ENCODE measurements around the gene NSFL1C. TPM values are rescaled to one million over a fixed set of nuclear protein-coding genes. Genes with fewer than 3 reads are reported as not detected.

NSFL1C gene
- total RNA-seq, 1 experiment from 2014 or later, result 81.6 TPM

DNA sequence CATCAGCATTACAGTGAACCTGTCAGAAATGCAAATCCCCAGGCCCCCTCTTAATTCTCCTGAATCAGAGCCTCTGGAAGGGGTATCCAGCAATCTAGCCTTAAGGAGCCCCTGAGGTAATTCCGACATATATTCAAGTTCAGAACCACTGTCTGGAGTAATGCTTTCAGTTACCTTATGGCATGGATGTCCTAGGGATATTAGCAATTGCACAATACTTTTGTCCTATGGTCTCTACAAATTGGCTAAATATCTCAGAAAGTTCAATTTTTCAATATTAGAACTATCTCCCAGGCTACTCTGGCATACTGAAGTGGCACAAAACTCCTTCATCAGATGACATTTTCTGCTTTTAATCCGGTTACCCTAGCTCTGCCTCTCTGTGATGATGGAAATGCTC is 6.4 kb downstream of the NSFL1C start:
- no peak for DNase-seq (ENCODE audit: low spot score)

DNA sequence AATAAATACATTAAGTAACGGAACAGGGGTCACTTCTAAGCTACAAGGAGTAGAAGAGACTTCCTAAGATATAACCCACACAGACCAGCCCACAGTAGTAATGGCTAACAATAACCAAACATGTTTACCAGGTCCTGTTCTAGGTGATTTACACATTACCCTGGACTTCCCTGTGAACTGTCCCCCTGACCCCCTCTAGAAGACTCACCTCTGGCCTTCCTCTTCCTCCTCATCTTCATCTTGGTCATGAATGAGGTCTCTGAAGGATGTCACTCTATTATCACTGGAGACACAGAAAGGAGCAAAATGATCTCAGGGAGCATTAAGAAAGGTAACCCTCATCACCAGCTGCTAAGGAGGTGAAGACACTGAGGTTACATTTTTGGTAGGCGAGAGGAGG is 8.7 kb downstream of the NSFL1C start:
- DNase-seq (ENCODE audit: low spot score), result no peak

DNA sequence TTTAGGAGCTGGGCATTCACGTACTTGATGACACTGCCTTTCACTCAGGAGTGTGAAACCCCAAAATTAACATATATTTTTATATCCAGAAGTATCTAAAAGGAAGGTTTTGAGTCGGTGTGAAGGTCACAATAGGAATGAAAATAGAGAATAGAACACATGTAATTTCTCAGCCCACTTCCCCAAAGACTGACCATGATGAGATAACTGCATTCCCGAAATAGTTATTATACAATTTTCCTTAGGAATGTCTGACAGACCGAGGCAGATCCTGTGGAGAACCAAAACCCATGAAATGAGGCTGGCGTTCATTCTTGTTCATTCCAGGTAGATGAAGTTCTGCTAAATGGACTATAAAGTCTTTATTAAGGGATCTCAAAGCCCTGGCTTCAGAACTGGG is 10.3 kb downstream of the NSFL1C start:
- DNase-seq (ENCODE audit: low spot score), result no peak

DNA sequence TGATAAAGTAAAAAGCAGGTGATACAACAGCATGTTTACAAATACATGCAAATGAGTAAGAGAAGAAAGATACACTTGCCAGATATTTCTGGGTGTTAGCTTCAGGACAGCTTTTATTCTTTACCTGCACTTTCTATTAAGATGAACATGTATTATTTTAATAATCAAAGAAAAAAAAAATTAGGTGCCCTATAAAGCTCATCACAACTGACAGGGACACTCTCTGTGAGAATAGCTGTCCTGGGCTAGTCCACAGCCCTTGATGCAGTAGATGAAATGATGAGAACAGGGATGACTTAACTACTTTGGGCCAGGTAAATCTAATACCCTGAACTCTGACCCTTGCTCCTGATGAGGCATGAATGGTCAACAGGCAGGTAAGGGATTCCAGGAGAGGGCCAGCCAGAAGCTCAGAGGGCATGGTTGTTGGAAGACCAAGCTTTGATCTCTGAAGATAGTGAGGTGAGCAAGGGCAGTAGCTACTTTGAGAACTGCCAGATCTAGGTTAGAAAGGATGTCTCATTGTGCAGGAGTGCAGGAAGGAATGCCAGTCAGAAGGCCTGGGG is 15.6 kb downstream of the NSFL1C start:
- DNase-seq (ENCODE audit: low spot score), result no peak

DNA sequence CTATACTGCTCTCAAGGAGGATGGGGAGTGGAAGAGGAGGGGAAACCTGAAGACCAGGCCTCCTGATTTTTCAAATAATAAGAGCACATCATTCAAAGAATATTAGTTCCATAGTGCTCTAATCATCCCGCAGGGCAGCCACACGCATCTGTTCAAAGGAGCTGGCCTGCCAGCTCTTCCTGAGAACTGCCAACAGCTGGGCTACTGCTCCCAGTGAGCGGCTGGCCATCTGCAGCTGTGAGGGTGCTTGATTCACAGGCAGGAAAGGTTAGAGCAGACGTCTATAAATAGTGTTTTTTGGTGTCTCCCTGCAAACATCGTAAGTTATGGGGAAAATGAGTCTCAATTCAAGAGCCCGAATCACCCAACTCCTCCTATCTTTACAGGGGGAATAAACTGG is 17.3 kb downstream of the NSFL1C start:
- no peak for DNase-seq (ENCODE audit: low spot score)

DNA sequence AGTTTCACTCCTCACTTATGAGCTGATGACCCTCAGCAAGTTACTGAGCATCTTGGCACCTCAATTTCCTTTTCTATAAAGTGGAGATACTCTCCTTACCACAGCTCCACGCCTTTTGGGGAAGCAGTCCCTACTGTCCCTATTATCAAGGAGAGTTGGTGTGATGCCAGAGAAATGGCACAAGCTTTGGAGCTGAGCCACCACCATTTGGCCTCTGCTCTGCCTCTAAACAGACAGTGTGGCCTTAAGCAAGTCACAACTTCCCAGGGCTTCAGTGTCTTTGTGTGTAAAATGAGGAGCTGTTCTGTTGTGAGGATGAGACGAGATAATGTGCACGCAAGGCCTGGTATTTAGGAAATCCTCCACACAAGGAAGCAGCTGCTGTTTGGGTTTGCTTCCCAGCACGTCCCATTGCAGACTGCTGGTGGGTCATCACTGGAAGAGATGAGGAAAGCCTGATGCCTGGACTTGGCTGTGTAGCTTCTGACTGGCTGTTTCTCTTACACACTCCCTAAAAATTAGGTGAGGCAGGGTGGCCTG is 18.5 kb downstream of the NSFL1C start:
- DNase-seq (ENCODE audit: low spot score), result no peak

DNA sequence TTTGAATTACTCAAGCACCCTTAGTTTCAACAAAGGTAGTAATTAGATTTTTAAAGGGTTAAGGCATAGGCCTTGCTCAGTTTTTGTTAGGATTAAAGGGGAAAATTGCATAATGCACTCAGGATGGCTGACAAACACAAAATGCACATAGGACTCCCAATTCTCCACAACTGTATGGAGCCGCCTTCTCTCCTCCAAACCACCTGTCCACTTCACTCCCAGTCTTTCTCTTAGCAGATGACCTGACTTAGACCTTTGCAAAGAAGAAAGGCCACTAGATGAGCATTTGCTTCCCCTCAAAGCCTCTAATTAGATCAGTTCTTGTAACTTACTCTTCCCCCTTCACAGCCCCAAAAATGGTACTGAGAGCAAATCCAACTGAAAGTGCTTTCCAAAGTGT is 20.1 kb downstream of the NSFL1C start:
- no peak for DNase-seq (ENCODE audit: low spot score)

DNA sequence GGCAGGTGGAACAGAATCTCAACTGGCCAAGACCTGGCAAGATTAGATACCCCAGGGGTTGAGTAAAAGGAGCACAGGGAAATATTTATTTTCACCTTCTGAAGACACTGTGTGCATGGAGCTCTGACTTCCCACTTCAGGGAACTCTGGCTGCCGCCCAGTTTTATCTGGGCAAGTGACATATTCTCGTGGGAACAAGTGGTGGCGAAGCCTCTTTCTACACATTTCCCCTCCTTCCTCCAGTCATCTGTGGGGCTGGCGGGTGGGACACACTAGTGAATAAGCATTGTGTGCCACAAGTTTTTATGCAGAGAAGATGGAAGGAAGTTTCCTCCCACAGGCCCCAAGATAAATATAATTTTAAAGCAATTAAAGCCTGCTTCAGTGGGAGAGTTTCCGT is 23.6 kb downstream of the NSFL1C start:
- DNase-seq (ENCODE audit: low spot score), result no peak

DNA sequence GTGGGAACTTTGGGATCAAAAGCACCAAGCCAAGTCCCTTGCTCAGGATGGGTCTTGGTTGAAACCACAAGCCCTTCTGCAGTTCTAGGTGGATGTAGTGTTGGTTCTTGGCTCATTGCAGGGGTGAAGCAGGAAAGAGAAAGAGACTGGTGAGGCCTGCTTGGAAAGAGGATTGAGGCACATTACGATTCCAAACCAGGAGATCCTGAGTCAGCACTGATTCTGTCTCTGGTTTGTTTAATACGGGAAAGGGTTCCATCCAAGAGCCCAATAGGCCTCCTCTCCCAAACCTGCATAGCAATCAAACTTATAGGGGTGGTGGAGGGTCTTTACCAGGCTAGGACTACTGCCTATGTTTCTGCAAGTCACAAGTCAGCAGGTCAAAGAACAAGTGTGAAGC is 24.3 kb downstream of the NSFL1C start:
- no peak for DNase-seq (ENCODE audit: low spot score)

DNA sequence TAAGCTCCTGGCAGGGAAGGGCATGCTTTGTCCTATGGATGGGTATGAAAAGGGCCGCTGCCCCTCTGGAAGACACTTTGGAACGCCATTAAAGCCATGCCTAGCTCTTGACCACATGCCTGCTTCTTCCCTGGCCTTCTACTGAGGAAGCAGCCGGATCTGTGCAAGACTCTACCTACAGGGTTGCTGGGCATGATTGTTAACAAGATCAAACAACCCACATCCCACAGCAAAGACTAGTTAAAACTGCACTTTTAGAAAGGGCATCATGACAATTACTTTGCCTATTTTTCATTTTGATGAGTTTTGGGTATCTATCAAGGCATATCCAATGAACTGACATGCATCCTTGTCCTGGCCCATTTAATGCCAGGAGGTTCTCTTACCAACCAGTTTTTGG is 25.5 kb downstream of the NSFL1C start:
- no peak for DNase-seq (ENCODE audit: low spot score)

DNA sequence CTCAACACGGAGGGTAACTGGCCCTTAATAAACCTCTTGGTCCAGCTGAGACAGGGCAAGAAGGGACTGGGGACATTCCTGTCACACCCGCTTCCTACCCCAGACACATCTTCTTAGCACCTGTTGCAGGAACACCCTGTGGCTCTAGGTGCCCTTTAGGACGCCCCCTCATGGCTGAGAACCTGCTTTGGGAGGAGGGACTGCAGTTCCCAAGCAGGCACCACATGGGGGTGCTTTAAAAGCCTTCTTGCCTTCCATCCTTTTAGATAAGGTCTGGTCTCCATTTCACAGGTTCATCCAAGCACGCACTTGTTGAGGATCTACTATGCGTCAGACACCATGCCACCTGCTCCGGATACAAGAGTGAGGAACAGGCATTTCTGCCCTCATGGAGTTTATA is 26.6 kb downstream of the NSFL1C start:
- peak; percentile 19 for DNase-seq (ENCODE audit: low spot score)

DNA sequence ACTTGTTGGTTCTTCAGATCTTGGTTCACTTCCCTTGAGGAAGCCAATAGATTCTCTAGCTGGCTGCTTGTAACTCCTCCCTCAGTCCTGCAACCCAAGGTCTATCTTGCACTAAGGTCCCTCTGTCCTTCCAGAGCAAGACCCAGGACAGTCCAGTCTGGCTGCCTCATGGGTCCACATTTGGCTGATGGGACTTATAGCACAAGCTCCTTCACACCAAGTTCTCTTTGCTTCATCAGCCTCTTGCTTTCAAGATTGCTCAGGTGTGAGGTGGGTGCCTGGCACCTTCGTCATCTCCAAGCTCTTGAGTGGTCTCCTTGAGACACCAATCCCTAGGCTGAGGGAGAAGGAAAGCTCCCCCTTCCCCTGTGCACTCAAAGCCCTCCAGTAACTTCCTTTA is 28.3 kb downstream of the NSFL1C start:
- DNase-seq (ENCODE audit: low spot score), result no peak

DNA sequence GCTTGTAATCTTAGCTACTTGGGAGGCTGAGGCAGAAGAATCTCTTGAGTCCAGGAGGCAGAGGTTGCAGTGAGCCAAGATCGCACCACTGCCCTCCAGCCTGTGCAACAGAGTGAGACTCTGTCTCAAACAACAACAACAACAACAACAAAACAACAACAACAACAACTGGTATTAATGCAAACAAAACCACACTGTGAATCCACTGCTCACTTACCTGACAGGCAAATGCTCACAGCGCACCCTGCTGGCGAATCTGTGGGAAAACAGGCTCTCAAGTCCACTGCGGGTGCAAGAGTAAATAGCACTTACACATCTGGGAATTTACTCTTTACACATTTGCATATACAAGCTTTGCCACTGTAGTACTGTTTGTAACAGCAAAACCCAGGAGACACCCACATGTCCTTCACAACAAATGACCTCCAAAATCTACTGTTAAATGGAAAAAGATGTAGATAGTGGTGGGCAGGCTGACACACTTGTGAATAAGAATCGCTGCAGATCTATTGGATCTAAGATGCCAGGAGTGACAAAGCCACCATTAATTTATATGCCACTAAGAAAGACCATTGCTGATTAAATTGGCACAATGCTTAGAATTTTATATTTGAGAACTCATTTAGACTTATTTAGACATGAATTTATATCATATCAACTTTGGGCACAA is 29.3 kb downstream of the NSFL1C start:
- DNase-seq (ENCODE audit: low spot score), result peak; percentile 72

DNA sequence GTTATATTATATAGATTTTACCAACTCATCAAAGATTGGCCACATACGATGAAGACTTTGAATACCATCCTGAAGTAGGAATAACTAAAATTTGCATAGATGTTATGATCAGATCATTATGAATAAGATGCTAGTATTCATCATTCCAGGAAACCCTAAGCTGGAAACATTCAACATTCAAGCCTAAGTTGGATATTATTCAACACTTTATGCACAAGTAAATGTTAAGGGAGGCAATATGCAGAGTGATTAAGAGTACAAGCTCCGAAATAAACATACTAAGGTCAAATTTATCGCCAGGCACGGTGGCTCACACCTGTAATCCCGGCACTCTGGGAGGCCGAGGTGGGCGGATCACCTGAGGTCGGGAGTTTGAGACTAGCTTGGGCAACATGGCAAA is 30.4 kb downstream of the NSFL1C start:
- DNase-seq (ENCODE audit: low spot score), result no peak

DNA sequence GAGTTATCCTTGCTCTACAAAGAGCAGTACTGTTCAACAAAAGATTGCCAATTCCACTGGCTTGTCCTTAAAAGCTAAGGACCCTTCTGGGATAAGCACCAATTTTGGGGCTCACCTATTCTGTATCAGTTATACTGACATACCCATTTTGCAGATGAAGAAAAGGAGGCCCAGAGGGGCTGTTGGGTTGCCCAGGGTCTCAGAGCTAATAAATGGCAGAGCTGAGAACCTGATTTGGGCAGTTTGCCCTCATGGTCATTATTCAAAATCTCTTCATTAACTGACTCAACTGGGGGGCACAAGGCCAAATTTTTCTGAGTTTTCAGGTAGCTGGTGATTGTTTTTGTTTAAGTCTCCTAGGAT is 31.3 kb downstream of the NSFL1C start:
- DNase-seq (ENCODE audit: low spot score), result no peak

DNA sequence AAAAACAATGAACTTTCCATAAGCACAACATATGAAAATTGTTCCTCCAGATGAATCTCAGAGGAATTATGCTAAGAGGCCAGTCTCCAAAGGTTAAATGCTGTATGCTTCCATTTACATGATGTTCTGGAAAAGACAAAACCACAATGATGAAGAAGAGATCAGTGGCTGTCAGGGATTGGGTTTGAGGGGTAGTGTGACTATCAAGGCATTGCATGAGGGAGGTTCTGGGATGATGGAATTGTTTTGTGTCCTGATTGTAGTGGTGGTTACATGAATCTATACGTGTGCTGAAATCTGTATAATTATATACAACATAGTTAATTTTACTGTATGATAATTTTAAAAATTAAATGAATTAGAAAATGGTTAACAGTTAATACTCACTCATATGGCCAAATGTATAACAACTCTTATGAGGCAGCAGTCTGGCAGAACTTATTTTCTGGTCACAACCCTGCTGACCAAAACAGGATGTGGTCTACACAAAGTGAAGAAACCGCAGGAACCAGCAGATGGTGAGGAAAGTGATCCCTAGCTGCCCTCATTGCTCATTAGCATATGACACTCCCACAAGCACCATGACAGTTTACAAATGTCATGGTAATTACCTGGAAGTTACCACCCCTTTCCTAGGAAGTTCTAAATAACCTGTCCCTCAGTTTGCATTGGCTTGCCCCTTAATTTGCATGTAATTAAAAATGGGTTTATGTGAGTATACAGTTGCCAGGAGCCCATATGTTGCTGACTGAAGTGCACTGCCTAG is 31.9 kb downstream of the NSFL1C start:
- DNase-seq (ENCODE audit: low spot score), result peak; percentile 98

DNA sequence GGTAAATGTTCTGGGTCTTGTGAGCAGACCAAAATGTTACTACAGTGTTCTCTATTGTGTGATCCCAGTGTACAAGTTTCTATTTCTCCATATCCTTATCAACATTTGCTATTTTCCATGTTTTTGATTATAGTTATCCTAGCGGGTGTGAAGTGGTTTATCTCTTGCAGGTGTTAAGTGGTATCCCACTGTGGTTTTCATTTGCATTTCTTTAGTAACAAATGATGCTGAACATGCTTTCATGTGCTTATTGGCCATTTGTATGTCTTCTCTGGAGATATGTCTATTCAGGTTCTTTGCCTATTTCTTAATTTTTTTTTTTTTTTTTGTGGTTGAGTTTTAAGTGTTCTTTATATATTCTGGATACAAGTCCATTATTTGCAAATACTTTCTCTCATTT is 35.5 kb downstream of the NSFL1C start:
- no peak for DNase-seq (ENCODE audit: low spot score)

DNA sequence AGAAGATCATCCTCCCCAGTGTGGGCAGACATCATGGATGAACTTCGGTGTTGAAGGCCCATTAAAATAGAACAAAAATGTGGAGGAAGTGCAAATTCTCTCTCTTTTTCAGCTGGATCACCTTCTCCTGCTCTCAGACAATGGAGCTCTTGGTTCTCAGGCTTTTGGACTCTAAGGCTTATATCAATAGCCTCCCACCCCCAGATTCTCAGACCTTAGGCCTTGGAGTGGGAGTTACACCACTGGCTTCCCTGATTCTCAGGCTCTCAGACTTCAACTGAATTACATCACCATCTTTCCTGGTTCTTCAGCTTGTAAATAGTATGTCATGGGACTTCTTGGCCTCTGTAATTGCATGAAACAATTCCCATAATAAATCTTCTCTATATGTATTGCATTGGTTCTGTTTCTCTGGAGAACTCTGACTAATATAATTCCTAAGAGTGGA is 36.6 kb downstream of the NSFL1C start:
- peak; percentile 34 for DNase-seq (ENCODE audit: low spot score)

DNA sequence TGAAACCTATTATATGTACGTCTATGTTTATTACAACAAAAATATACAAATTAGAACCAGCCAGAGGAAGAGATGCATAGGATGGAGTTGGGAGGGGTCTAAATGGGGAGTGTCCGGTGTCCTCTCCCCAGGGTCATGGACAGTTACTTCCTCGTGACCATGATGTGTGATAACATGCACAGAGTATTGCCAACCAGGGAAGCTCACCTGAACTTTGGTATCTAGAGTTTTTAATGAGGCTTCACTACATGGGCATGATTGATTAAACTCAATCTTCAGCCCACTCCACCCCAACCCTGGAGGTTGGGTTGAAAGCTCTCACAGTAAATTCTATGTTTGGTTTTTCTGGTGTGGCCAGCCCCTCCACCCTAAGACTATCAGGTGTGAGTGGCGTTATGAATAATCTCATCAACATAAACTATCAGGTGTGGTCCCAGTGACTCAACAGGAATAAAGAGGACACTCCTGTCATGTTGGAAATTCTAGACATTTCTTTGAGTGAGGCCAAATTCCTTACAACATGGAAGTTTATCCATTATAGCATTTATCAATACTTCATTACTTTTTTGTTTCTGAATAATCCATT is 37.4 kb downstream of the NSFL1C start:
- DNase-seq (ENCODE audit: low spot score), result no peak

DNA sequence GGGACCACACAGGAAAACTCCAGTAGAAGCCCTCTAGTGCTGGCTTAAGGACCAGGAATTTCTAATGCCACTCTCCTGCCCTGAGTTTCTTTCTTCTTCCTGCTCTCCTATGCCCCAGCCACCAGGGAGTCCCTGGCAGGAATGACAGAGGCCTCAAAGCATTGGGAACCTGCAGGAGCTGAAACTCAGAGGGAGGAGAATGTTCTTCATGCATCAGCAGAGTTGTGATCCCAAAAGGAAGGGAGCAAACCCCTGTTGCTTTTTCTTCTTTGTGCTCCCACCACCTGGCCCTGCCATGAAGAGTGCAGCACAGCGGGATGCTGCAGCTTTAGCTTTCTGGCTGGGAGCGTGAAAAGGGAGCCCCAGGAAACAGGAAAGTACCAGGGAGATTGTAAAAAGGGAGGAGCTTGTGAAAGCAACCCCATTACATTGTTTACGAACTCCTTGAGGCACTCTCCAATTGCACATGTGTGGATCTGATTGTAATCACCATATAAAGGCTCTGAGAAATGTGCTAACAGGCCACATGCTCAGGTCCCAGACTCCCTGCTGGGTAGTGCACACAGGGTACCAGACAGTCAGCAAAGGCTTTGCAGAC is 39.1 kb downstream of the NSFL1C start:
- DNase-seq (ENCODE audit: low spot score), result peak; percentile 39

DNA sequence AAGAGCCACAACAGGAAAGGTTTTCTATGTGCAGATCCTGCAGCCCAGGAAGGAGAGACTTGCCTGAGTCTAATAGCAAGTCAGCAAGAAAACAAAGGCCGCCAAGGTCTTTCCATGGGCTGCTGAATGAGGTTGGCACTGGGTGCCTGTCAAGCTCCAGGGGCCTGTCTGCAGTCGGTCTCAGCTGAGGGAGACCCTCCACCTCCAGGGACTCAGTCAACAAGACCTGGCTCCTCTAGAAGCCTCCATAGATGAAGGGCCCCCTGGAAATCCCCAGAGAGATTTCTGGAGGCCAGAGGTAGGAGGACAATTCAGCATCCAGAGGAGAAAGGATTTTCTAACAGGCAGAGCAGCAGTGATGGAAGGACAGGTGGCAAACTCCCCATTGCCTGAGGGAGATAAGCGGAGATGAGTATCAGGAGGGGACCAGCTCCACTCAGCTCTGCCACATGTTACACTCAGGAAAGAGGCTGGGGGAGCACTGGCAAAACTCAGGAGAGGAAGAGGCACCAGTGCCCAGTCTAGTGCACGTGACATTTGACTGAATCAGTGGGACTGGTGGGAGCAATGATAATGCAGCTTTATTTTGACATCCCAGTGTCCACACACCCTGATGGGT is 40.3 kb downstream of the NSFL1C start:
- DNase-seq (ENCODE audit: low spot score), result no peak

DNA sequence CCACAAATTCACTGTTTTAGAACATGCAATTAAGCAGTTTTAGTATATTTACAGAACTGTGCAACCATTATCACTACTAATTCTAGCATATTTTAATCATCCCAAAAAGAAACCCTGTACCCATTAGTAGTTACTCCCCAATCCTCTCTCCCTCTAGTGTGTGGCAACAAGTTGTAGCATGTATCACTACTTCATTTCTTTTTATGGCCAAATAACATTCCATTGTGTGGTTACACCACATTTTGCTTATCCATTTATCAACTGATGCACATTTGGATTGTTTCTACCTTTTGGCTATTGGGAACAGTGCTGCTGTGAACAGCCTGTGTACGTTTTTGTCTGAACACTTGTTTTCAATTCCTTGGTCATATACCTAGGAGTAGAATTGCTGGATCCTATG is 42.3 kb downstream of the NSFL1C start:
- no peak for DNase-seq (ENCODE audit: low spot score)
